Choroid plexus epithelial cell (primary cell): ENCODE results near the gene RBM38.
"Not testable (repeated sequence)": the region's sequence is repeated elsewhere in the genome, so short reads cannot be mapped to it uniquely, and the experiment has no call there.

Experiments used
- DNase-seq: peaks from one replicate; pipeline ENCODE4 v3.0.0-alpha.2; 2010; ENCODE audit warnings: low read depth
- H3K4me3 ChIP-seq: 2 replicates; pipeline ENCODE4 v1.5.1; 2011; ENCODE audit warnings: low read depth, mild to moderate bottlenecking, control low read depth, low read length, moderate library complexity
- TF ChIP-seq, protein P1 (sequence below): conservative IDR thresholded peaks from 2 replicates; pipeline ENCODE4 v1.5.1; 2011; ENCODE audit warnings: low read depth, mild to moderate bottlenecking, control low read depth, inconsistent platforms, low read length, moderate library complexity

The RBM38 gene

DNA sequence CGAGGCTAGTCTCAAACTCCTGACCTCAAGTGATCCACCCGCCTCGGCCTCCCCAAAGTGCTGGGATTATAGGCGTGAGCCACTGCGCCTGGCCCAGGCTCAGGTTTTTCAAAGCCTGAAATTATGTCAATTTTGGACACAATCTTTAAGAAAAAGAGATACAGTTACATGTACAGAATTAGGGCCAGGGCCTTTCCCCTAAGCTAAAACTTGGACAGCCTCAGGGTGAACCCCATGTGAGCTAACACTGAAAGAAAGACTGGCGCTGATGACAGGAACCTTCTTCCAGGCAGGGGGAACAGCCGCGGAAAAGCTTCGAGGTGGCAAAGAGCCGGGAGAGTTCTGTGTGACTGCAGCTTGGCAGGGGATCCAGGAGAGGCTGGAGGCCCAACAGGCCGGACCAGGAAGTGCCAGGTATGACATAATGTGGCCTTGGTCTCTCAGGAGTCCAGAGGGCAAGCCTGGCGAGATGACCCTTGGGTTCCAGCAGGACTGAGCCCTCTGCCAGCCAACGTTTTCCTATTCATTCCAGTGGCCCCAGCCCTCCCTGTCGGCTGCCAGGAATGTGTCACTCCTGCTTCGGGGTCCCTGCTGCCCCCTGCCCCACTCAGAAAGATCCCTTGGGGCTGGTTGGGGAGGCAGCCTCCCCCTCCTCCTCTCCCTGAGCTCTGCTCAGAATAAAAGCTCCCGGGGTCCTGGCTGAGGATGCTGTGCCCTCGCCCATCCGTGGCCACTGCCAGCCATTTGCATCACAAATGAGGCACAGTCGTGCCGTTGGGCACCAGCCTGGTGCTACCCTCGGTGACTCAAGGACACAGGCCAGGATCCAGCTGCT, 37.3 kb downstream of the RBM38 start:
- DNase-seq, result no peak
- TF ChIP-seq, protein P1, sequence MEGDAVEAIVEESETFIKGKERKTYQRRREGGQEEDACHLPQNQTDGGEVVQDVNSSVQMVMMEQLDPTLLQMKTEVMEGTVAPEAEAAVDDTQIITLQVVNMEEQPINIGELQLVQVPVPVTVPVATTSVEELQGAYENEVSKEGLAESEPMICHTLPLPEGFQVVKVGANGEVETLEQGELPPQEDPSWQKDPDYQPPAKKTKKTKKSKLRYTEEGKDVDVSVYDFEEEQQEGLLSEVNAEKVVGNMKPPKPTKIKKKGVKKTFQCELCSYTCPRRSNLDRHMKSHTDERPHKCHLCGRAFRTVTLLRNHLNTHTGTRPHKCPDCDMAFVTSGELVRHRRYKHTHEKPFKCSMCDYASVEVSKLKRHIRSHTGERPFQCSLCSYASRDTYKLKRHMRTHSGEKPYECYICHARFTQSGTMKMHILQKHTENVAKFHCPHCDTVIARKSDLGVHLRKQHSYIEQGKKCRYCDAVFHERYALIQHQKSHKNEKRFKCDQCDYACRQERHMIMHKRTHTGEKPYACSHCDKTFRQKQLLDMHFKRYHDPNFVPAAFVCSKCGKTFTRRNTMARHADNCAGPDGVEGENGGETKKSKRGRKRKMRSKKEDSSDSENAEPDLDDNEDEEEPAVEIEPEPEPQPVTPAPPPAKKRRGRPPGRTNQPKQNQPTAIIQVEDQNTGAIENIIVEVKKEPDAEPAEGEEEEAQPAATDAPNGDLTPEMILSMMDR, result no peak
- H3K4me3 ChIP-seq, result no peak overlapping the region

- TF ChIP-seq, protein P1, result no peak
- DNase-seq, result no peak
Observed at GRCh38 chr20:57429159-57429496, 37.9 kb downstream of the RBM38 start.

GRCh38 chr20:57429580-57430200, 38.5 kb downstream of the RBM38 start:
- no peak for DNase-seq
- TF ChIP-seq, protein P1, result no peak
- H3K4me3 ChIP-seq, result no peak overlapping the region

More at GRCh38 chr20:57429159-57429496, 37.9 kb downstream of the RBM38 start:
- no peak overlapping the region for H3K4me3 ChIP-seq

DNA sequence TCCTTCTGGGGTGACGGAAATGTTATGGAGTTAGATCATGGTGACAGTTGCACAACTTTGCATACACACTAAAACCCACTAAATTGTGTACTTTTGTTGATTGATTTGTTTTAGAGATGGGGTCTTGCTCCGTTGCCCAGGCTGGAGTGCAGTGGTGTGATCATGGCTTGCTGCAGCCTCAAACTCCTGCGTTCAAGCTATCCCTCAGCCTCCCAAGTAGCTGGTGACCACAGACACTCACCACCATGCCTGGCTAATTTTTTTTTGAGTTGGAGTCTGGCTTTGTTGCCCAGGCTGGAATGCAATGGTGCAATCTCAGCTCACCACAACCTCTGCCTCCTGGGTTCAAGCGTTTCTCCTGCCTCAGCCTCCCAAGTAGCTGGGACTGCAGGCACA, 39.0 kb downstream of the RBM38 start:
- not testable (repeated sequence) for DNase-seq, H3K4me3 ChIP-seq

DNA sequence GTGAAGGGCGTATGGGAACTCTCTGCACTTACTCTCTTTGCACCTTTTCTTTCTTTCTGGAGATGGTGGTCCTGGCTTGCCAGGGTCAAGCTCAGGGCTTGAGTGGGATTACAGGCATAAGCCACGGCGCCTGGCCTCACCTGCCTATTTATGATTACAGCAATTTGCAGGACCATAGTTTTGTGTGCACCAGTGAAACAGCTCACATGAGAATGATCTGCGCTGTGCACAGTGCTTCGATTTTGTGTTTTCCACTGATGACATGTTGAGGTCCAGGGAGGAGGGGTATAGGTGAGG, 40.3 kb downstream of the RBM38 start:
- no peak for DNase-seq
- no peak overlapping the region for H3K4me3 ChIP-seq
- TF ChIP-seq, protein P1, result no peak

GRCh38 chr20:57432480-57432861, 41.3 kb downstream of the RBM38 start:
- DNase-seq, result no peak
- no peak overlapping the region for H3K4me3 ChIP-seq
- TF ChIP-seq, protein P1, result no peak

DNA sequence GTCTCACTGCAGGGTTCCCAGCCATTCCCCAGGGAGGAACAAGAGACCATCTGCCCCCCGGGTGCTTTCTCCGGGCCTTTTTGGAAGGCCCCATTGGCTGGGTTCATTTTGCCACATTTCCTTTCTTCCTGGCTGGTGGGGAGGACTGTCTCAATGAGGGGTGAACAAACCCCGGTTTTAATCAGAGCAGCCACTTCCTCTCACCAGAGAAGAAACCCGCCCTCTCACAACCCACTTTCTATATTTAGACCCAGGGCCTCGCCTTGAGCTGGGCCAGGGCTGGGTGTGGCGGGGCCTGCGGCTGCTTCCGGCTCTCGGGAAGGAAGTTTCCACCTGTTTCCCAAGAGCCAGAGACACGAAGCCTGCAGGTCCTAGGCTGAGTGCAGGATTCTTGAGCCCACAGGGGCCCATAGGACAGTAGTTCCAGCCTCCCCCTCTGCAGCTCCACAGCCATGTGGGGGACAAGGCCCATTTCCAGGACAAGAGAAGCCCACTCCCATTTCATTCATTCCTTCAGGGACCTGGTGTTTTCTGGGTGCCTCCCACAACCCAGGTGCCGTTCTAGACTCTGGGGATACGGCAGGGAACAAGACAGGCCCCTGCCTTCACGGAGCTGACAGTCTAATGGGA, 41.8 kb downstream of the RBM38 start:
- H3K4me3 ChIP-seq, result no peak overlapping the region
- no peak for DNase-seq
- TF ChIP-seq, protein P1, result no peak
